ENCODE data around the gene OLIG2. TPM values are rescaled to one million over a fixed set of nuclear protein-coding genes. Genes with fewer than 3 reads are reported as not detected.

OLIG2 gene
- total RNA-seq, 1 experiment from 2014 or later: 0.79 TPM

DNA sequence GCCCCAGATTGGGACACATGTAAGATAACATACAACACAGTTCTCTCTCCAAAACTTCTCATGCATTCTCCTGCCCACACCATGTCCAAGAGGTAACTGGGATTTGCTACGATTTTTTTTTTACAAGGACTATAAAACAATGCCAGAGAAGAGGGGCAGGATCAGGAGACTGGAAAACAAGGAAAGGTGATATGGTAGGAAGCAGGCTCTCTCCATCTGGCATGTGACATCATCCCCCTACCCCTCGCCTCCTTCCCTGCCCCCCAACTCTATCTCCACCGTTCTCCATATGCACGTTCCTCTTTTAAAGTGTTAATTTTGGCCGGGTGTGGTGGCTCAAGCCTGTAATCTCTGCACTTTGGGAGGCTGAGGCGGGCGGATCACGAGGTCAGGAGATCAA, 20.7 kb downstream of the OLIG2 start:
- Mint-ChIP-seq H3K4me1 (peaks cover 15% of the 10 kb centered on the region), H3K27me3 (ENCODE audit: low read depth) (peaks cover 17% of the 10 kb centered on the region), H3K36me3 (no peaks in the 10 kb centered on the region), H3K27ac (no peak overlapping the region), H3K9me3 (no peaks in the 10 kb centered on the region), H3K4me3 (no peak overlapping the region)
- ATAC-seq: peak; percentile 55
- CTCF ChIA-PET: no interaction called here
- POLR2A ChIA-PET: interaction anchor here (0.5 kb wide), 1 partner anchor 29 kb away, joined by 9 read pairs; no protein-coding TSS in a partner anchor
- no peak for DNase-seq (ENCODE audit: low spot score)
- TF ChIP-seq MYBL2 (CRISPR knock-in tag; IDR thresholded peaks at IDR 0.05) (no peak), JUN (CRISPR knock-in tag; IDR thresholded peaks at IDR 0.05) (no peak), GABPB1 (CRISPR knock-in tag; IDR thresholded peaks at IDR 0.05) (no peak), SOX15 (CRISPR knock-in tag; IDR thresholded peaks at IDR 0.05) (no peak), ATF1 (CRISPR knock-in tag; IDR thresholded peaks at IDR 0.05) (no peak)
- TF ChIP-seq, protein P1, sequence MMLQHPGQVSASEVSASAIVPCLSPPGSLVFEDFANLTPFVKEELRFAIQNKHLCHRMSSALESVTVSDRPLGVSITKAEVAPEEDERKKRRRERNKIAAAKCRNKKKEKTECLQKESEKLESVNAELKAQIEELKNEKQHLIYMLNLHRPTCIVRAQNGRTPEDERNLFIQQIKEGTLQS (CRISPR knock-in tag; conservative IDR thresholded peaks at IDR 0.05): no peak

DNA sequence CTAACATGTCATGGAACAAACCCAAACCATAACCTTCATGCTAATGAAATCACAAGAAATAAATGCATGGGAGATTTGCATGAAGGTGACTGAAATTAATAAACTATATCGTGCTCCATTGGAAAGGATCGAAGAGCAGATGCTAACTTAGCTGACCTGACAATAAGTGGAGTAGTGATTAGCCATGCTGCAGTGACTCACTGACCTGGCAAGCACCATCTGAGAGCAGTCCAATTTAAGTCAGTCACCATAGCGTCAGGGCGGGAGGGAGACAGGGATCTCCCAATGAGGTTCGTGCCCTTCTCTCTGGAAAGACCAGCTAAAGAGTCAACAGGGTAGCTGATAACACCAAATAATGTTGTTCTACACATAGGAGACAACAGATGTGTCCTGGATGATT, 21.5 kb downstream of the OLIG2 start:
- POLR2A ChIA-PET: no interaction called here
- Mint-ChIP-seq H3K4me3 (no peak overlapping the region), H3K4me1 (peaks cover 15% of the 10 kb centered on the region), H3K27me3 (ENCODE audit: low read depth) (peaks cover 16% of the 10 kb centered on the region), H3K27ac (no peak overlapping the region), H3K9me3 (no peaks in the 10 kb centered on the region), H3K36me3 (no peaks in the 10 kb centered on the region)
- DNase-seq (ENCODE audit: low spot score): no peak
- CTCF ChIA-PET: no interaction called here
- TF ChIP-seq, protein P2, sequence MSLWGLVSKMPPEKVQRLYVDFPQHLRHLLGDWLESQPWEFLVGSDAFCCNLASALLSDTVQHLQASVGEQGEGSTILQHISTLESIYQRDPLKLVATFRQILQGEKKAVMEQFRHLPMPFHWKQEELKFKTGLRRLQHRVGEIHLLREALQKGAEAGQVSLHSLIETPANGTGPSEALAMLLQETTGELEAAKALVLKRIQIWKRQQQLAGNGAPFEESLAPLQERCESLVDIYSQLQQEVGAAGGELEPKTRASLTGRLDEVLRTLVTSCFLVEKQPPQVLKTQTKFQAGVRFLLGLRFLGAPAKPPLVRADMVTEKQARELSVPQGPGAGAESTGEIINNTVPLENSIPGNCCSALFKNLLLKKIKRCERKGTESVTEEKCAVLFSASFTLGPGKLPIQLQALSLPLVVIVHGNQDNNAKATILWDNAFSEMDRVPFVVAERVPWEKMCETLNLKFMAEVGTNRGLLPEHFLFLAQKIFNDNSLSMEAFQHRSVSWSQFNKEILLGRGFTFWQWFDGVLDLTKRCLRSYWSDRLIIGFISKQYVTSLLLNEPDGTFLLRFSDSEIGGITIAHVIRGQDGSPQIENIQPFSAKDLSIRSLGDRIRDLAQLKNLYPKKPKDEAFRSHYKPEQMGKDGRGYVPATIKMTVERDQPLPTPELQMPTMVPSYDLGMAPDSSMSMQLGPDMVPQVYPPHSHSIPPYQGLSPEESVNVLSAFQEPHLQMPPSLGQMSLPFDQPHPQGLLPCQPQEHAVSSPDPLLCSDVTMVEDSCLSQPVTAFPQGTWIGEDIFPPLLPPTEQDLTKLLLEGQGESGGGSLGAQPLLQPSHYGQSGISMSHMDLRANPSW (CRISPR knock-in tag; conservative IDR thresholded peaks at IDR 0.05; ENCODE audit: low read depth): no peak
- TF ChIP-seq, protein P3, sequence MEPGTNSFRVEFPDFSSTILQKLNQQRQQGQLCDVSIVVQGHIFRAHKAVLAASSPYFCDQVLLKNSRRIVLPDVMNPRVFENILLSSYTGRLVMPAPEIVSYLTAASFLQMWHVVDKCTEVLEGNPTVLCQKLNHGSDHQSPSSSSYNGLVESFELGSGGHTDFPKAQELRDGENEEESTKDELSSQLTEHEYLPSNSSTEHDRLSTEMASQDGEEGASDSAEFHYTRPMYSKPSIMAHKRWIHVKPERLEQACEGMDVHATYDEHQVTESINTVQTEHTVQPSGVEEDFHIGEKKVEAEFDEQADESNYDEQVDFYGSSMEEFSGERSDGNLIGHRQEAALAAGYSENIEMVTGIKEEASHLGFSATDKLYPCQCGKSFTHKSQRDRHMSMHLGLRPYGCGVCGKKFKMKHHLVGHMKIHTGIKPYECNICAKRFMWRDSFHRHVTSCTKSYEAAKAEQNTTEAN (CRISPR knock-in tag; IDR thresholded peaks at IDR 0.05): no peak
- no peak for TF ChIP-seq FOXK1 (CRISPR knock-in tag; IDR thresholded peaks at IDR 0.05)
- TF ChIP-seq, protein P4, sequence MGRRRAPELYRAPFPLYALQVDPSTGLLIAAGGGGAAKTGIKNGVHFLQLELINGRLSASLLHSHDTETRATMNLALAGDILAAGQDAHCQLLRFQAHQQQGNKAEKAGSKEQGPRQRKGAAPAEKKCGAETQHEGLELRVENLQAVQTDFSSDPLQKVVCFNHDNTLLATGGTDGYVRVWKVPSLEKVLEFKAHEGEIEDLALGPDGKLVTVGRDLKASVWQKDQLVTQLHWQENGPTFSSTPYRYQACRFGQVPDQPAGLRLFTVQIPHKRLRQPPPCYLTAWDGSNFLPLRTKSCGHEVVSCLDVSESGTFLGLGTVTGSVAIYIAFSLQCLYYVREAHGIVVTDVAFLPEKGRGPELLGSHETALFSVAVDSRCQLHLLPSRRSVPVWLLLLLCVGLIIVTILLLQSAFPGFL (CRISPR knock-in tag; IDR thresholded peaks at IDR 0.05; ENCODE audit: borderline replicate concordance): no peak
- TF ChIP-seq, protein P5, sequence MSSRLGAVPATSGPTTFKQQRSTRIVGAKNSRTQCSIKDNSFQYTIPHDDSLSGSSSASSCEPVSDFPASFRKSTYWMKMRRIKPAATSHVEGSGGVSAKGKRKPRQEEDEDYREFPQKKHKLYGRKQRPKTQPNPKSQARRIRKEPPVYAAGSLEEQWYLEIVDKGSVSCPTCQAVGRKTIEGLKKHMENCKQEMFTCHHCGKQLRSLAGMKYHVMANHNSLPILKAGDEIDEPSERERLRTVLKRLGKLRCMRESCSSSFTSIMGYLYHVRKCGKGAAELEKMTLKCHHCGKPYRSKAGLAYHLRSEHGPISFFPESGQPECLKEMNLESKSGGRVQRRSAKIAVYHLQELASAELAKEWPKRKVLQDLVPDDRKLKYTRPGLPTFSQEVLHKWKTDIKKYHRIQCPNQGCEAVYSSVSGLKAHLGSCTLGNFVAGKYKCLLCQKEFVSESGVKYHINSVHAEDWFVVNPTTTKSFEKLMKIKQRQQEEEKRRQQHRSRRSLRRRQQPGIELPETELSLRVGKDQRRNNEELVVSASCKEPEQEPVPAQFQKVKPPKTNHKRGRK (CRISPR knock-in tag; IDR thresholded peaks at IDR 0.05; ENCODE audit: borderline replicate concordance): no peak
- ATAC-seq: no peak

DNA sequence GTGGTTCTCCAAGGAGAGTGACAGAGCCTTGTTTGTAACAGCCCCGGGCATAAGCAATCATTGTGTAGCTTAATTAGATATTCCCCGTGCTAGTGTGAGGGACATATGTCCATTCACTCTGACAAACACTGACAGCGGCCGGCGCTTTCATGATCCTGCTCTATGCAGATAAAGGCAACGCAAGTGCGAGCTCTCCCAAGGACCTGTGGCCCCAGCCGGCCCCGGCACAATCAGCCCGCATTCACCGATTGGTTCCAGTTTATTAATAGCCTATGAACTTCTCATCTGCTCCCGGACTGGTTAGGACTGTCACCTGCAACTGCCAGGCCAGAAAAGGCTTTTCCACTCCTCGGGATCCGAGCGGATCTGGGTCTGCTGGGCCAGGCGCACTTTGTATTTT, 26.2 kb downstream of the OLIG2 start:
- ChIA-PET POLR2A (no interaction called here), CTCF (interaction anchor here (1.0 kb wide), 1 partner anchor 12 kb away, joined by 3 read pairs; no protein-coding TSS in a partner anchor)
- Mint-ChIP-seq H3K27me3 (ENCODE audit: low read depth) (peaks cover 18% of the 10 kb centered on the region), H3K4me1 (peaks cover 3% of the 10 kb centered on the region; the same call in 1 of the 2 replicates), H3K9me3 (no peaks in the 10 kb centered on the region), H3K27ac (no peak overlapping the region), H3K4me3 (no peak overlapping the region), H3K36me3 (no peaks in the 10 kb centered on the region)
- no peak for ATAC-seq
- DNase-seq (ENCODE audit: low spot score): no peak
- TF ChIP-seq, protein P6, sequence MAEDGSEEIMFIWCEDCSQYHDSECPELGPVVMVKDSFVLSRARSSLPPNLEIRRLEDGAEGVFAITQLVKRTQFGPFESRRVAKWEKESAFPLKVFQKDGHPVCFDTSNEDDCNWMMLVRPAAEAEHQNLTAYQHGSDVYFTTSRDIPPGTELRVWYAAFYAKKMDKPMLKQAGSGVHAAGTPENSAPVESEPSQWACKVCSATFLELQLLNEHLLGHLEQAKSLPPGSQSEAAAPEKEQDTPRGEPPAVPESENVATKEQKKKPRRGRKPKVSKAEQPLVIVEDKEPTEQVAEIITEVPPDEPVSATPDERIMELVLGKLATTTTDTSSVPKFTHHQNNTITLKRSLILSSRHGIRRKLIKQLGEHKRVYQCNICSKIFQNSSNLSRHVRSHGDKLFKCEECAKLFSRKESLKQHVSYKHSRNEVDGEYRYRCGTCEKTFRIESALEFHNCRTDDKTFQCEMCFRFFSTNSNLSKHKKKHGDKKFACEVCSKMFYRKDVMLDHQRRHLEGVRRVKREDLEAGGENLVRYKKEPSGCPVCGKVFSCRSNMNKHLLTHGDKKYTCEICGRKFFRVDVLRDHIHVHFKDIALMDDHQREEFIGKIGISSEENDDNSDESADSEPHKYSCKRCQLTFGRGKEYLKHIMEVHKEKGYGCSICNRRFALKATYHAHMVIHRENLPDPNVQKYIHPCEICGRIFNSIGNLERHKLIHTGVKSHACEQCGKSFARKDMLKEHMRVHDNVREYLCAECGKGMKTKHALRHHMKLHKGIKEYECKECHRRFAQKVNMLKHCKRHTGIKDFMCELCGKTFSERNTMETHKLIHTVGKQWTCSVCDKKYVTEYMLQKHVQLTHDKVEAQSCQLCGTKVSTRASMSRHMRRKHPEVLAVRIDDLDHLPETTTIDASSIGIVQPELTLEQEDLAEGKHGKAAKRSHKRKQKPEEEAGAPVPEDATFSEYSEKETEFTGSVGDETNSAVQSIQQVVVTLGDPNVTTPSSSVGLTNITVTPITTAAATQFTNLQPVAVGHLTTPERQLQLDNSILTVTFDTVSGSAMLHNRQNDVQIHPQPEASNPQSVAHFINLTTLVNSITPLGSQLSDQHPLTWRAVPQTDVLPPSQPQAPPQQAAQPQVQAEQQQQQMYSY (CRISPR knock-in tag; IDR thresholded peaks at IDR 0.05): no peak
- TF ChIP-seq, protein P7, sequence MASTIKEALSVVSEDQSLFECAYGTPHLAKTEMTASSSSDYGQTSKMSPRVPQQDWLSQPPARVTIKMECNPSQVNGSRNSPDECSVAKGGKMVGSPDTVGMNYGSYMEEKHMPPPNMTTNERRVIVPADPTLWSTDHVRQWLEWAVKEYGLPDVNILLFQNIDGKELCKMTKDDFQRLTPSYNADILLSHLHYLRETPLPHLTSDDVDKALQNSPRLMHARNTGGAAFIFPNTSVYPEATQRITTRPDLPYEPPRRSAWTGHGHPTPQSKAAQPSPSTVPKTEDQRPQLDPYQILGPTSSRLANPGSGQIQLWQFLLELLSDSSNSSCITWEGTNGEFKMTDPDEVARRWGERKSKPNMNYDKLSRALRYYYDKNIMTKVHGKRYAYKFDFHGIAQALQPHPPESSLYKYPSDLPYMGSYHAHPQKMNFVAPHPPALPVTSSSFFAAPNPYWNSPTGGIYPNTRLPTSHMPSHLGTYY (CRISPR knock-in tag; IDR thresholded peaks at IDR 0.05): no peak
- TF ChIP-seq FOXP1 (CRISPR knock-in tag; IDR thresholded peaks at IDR 0.05; ENCODE audit: borderline replicate concordance): no peak
- TF ChIP-seq, protein P8, sequence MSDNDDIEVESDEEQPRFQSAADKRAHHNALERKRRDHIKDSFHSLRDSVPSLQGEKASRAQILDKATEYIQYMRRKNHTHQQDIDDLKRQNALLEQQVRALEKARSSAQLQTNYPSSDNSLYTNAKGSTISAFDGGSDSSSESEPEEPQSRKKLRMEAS (CRISPR knock-in tag; IDR thresholded peaks at IDR 0.05): no peak
- no peak for TF ChIP-seq TEAD1 (CRISPR knock-in tag; IDR thresholded peaks at IDR 0.05)
- TF ChIP-seq JAZF1 (CRISPR knock-in tag; IDR thresholded peaks at IDR 0.05): no peak
- TF ChIP-seq MYBL2 (CRISPR knock-in tag; IDR thresholded peaks at IDR 0.05): no peak
- no peak for TF ChIP-seq IRF2 (CRISPR knock-in tag; IDR thresholded peaks at IDR 0.05; ENCODE audit: borderline replicate concordance, low read depth)
